H1 (cell line): ENCODE measurements around the gene ZNF451. TPM values are rescaled to one million over a fixed set of nuclear protein-coding genes. Genes with fewer than 3 reads are reported as not detected.

Experiments used
- CHD1 ChIP-seq: IDR thresholded peaks from 2 replicates; pipeline ENCODE4 v1.6.1; 2012; ENCODE audit warnings: low read depth, low read length, improper control_type of control experiment
- HDAC2 ChIP-seq, 2 experiments: fragments of 300-600 bp in 1 of 2; sonication (generic) in 1 of 2; IDR thresholded peaks; 2 replicates each; pipeline ENCODE4 v1.6.1; 2011 to 2012; ENCODE audit warnings: low read depth in 2 of 2, low read length in 2 of 2, mild to moderate bottlenecking in 2 of 2, moderate library complexity in 2 of 2, borderline replicate concordance in 1 of 2, inconsistent platforms in 1 of 2
- HDAC6 ChIP-seq: IDR thresholded peaks from one replicate; pipeline ENCODE4 v1.7.1; 2012; ENCODE audit warnings: low read depth, mild to moderate bottlenecking, inconsistent platforms, low read length, moderate library complexity
- SUZ12 ChIP-seq: fragments of 200-600 bp; sonication (generic); IDR thresholded peaks from 2 replicates; pipeline ENCODE4 v1.6.1; 2012; ENCODE audit warnings: mild to moderate bottlenecking, inconsistent platforms, low read length, moderate library complexity, mixed read lengths
- TEAD4 ChIP-seq: IDR thresholded peaks from 2 replicates; pipeline ENCODE4 v1.6.1; 2012; ENCODE audit warnings: low read depth, low read length, inconsistent platforms, mixed read lengths
- polyA plus RNA-seq, 7 experiments: library from polyadenylated mRNA; depleted of rRNA in 3 of 7; stranded (reverse) in 5 of 7; unstranded in 2 of 7; fragments of >200 nt in 5 of 7; fragments of 200-250 nt in 2 of 7; gene quantifications; 1 replicate in 5 of 7; 2 replicates in 1 of 7; 4 replicates in 1 of 7; pipeline versions ENCODE4 v1.2.1 to v1.2.3, GENCODE V29; 2011 to 2013; ENCODE audit warnings: missing spikeins in 2 of 7, mixed read lengths in 2 of 7
- total RNA-seq: library from RNA; stranded (reverse); fragmentation: NEBNext Ultra II Directional; extraction: Animal tissue kit (Norgen Biotek cat#: 25700); gene quantifications from 2 replicates; pipeline ENCODE4 v1.2.1, GENCODE V29; 2021
- TF ChIP-seq, protein P1 (sequence below), 3 experiments: IDR thresholded peaks; 1 replicate in 2 of 3; 2 replicates in 1 of 3; pipeline versions ENCODE4 v1.5.1 to v1.6.1; 2011; ENCODE audit warnings: low read length in 3 of 3, mild to moderate bottlenecking in 3 of 3, inconsistent platforms in 2 of 3, low read depth in 1 of 3, moderate library complexity in 1 of 3; ENCODE audit not compliant: insufficient read depth in 1 of 3; ENCODE audit errors: control extremely low read depth in 1 of 3
- TF ChIP-seq, protein P2 (sequence below): IDR thresholded peaks from 2 replicates; pipeline ENCODE4 v1.6.1; 2011; ENCODE audit warnings: low read length, improper control_type of control experiment

The ZNF451 gene
- total and polyA plus RNA-seq, 2 of the 8 experiments (the other 6 are each of a cell fraction or from before 2014, with no cell fraction given), result 10.7 to 56.8 TPM

DNA sequence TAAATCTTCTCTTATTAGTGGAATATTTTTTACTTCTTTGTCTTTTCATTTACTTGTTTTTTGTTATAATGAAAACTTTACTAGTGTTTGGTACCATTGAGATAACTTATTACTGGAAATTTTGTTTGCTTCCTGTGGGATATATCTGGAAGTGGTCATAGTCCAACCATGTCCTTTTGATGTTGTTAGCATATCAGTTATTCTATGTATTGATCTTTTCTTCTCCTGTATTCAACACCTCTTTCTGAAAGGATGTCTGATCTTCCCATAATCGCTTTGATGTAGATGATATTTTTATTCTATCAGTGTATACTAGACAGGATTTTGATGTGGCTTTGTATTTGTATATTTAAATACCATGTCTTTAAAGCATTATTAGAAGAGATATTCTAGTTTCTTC is 17.0 kb downstream of the ZNF451 start (continued):
- TF ChIP-seq, protein P1, sequence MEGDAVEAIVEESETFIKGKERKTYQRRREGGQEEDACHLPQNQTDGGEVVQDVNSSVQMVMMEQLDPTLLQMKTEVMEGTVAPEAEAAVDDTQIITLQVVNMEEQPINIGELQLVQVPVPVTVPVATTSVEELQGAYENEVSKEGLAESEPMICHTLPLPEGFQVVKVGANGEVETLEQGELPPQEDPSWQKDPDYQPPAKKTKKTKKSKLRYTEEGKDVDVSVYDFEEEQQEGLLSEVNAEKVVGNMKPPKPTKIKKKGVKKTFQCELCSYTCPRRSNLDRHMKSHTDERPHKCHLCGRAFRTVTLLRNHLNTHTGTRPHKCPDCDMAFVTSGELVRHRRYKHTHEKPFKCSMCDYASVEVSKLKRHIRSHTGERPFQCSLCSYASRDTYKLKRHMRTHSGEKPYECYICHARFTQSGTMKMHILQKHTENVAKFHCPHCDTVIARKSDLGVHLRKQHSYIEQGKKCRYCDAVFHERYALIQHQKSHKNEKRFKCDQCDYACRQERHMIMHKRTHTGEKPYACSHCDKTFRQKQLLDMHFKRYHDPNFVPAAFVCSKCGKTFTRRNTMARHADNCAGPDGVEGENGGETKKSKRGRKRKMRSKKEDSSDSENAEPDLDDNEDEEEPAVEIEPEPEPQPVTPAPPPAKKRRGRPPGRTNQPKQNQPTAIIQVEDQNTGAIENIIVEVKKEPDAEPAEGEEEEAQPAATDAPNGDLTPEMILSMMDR (IDR thresholded peaks at IDR 0.05; ENCODE audit: control extremely low read depth in 1 of 3, insufficient read depth in 1 of 3, low read depth in 1 of 3, low read length in 3 of 3), result no peak
- no peak for TF ChIP-seq CHD1
- TF ChIP-seq TEAD4, result no peak
- TF ChIP-seq, protein P2, sequence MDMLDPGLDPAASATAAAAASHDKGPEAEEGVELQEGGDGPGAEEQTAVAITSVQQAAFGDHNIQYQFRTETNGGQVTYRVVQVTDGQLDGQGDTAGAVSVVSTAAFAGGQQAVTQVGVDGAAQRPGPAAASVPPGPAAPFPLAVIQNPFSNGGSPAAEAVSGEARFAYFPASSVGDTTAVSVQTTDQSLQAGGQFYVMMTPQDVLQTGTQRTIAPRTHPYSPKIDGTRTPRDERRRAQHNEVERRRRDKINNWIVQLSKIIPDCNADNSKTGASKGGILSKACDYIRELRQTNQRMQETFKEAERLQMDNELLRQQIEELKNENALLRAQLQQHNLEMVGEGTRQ, result no peak
- TF ChIP-seq SUZ12, result no peak
- TF ChIP-seq HDAC2 (IDR thresholded peaks at IDR 0.05; ENCODE audit: borderline replicate concordance in 1 of 2, low read depth in 2 of 2, low read length in 2 of 2), result no peak
- TF ChIP-seq HDAC6, result no peak
